Measurements from ENCODE around the gene LPP.

LPP gene

DNA sequence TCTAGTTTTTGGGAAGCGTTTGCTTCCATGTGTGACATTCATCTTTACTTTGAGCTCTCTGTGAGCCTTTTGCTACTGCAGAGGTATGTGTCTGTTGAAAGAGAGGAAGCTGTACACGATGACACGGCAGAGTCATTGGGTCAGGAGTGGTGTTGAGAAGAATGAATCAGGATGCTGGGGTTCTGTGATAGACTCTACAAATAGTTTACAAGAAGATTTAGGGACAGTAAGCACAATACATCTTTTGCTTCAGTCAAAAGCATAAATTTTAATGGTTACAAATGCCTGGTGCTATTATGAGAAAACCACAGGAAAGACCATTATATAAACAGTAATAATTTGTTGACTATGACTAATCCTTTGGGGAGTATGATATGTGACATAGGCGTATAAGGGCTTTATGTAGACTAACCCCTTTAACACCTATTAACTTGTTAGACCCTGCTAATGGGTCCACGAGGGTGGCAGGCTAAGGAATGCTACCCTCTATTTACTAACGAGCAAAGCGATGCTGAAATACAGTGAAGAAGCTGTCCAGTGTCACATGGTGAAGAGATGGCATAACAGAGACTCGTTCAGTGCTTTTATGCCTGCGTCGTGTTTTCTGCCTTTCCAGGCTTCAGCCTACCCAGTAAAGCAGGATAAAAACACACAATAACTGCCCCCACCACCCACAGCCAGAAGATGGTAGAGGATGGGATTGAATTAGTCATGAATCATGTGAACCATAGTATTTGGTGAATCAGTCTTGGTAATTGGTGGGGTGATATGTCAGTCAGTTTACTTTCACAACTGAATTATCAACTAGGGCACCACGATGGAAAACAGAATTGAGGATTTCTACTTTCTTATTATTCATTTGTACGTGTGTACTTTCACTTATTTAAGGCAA, 118.8 kb downstream of the LPP start:
- Histone ChIP-seq H3K9me3 (ENCODE audit: control insufficient read depth, insufficient read depth, low read length) (no peaks in the 10 kb centered on the region), H3K36me3 (ENCODE audit: insufficient read depth, low read length) (no peaks in the 10 kb centered on the region), H3K9ac (ENCODE audit: low read depth, low read length) (no peak overlapping the region), H3K4me1 (ENCODE audit: insufficient read depth, low read length) (peaks cover 26% of the 10 kb centered on the region)

GRCh38 chr3:188274249-188274915, 120.4 kb downstream of the LPP start:
- H3K36me3 ChIP-seq (ENCODE audit: insufficient read depth, low read length): no peaks in the 10 kb centered on the region
- H3K4me1 ChIP-seq (ENCODE audit: insufficient read depth, low read length): peaks cover 14% of the 10 kb centered on the region
- H3K9me3 ChIP-seq (ENCODE audit: control insufficient read depth, insufficient read depth, low read length): no peaks in the 10 kb centered on the region
- no peak overlapping the region for H3K9ac ChIP-seq (ENCODE audit: low read depth, low read length)

DNA sequence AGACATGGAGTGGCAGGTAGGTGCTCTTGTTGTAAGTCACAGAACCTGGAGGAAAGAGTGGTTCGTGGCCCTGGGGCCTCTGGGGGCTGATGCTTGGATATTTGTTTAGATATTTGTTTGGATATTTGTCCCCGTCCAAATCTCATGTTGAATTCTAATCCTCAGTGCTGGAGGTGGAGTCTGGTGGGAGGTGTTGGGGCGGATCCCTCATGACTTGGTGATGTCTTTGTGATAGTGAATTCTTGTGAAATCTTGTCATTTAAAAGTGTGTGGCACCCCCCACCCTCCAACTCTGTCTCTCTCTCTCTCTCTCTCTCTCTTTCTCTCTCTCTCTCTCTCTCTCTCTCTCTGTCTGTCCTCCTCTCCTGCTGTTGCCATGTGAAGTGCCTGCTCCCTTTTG, 122.4 kb downstream of the LPP start:
- H3K4me1 ChIP-seq (ENCODE audit: insufficient read depth, low read length): peaks cover 11% of the 10 kb centered on the region
- H3K36me3 ChIP-seq (ENCODE audit: insufficient read depth, low read length): no peaks in the 10 kb centered on the region; the same call in 1 of the 2 replicates
- no peak overlapping the region for H3K9ac ChIP-seq (ENCODE audit: low read depth, low read length)
- no peaks in the 10 kb centered on the region for H3K9me3 ChIP-seq (ENCODE audit: control insufficient read depth, insufficient read depth, low read length)

DNA sequence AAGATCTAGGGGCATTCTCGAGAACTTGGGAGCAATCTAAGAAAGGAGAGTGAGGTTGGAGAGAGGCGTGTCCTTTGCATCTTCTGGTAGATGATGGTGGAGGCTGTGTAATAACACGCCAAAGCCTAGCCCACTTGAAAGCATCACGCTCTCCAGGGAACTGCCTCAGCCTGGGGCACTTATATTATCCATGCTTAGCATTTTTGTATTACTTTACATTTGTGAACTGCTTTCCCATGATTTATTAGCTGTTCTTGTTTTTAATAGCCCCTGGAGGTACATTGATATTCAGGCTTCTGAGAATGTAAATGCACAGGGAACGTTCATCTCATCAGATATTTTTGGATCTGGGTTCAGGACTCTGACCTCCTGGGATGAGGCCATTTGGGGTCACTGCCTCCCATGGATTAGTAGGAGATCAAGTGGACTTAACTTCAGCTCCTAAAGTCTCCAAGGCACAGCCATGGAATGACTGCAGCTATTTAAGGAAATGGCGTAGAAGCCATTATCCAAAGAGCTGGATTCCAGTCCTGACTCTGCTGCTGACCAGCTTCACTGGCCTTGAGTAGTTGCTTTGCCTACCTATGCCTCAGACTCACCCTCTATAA, 124.9 kb downstream of the LPP start:
- Histone ChIP-seq H3K36me3 (ENCODE audit: insufficient read depth, low read length) (no peaks in the 10 kb centered on the region; the same call in 1 of the 2 replicates), H3K9ac (ENCODE audit: low read depth, low read length) (no peak overlapping the region), H3K9me3 (ENCODE audit: control insufficient read depth, insufficient read depth, low read length) (no peaks in the 10 kb centered on the region), H3K4me1 (ENCODE audit: insufficient read depth, low read length) (peaks cover 11% of the 10 kb centered on the region)

DNA sequence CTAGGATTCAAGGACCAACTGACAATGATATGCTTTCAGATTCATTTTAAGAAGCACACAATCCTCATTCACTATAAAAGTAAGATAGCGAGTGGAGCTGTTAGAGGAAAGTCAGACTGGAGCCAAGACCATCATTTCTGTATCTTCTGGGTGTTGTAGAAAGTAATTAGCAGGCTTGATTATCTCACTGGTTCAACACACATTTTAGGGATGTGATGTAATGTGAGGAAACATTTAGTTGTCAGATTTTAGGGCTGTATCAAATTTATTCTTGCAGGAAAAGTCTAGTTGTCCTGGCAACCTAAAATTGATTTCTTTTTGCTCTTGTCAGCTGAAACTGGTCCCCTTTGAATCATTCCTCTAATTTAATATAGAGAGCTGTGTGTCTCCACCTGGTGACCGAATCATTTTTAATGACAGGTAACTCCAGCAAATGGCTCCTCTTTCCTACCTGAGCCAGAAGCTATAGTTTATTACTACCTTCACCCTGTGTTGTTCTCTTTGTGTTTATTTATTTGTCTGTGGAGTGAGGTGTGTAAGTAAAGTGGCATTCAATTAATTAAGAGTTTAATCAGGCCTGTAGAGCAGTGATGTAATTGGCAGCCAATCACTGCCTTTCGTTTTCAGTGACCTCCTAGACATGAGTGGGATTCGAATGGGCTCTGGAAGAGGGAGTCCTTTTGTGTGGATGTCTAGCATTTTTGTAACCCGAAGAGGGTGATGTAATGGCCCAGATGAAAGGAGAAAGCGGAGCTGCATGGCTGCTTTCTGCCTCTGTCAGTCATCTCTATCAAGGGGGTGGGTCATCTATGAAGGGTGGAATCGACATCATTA, 125.8 kb downstream of the LPP start:
- Histone ChIP-seq H3K9ac (ENCODE audit: low read depth, low read length) (no peak overlapping the region), H3K9me3 (ENCODE audit: control insufficient read depth, insufficient read depth, low read length) (no peaks in the 10 kb centered on the region), H3K36me3 (ENCODE audit: insufficient read depth, low read length) (no peaks in the 10 kb centered on the region; the same call in 1 of the 2 replicates), H3K4me1 (ENCODE audit: insufficient read depth, low read length) (peaks cover 14% of the 10 kb centered on the region)

GRCh38 chr3:188280627-188281026, 126.7 kb downstream of the LPP start:
- Histone ChIP-seq H3K9me3 (ENCODE audit: control insufficient read depth, insufficient read depth, low read length) (no peaks in the 10 kb centered on the region), H3K9ac (ENCODE audit: low read depth, low read length) (no peak overlapping the region), H3K36me3 (ENCODE audit: insufficient read depth, low read length) (no peaks in the 10 kb centered on the region; the same call in 1 of the 2 replicates), H3K4me1 (ENCODE audit: insufficient read depth, low read length) (peaks cover 14% of the 10 kb centered on the region)

DNA sequence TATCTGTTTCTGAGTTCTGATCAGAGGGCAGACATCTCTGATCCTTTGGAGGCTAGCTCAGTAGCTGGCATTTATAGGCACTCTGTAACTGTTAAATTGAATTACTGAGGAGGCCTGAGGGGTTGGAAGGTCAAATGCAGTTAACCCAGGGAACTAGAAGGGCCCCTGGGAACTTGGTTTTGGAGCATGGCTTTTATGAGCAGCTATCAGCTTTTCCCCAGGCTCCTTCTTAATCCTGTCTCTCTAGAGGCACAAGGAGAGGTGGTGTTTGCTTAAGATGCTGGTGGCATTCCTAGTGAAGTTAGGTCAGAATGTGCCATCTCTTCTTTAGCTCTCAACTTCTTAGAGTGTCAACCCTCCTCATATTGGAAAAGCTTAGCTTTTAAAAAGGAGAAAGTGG, 128.9 kb downstream of the LPP start:
- Histone ChIP-seq H3K9ac (ENCODE audit: low read depth, low read length) (no peak overlapping the region), H3K36me3 (ENCODE audit: insufficient read depth, low read length) (no peaks in the 10 kb centered on the region; the same call in 1 of the 2 replicates), H3K9me3 (ENCODE audit: control insufficient read depth, insufficient read depth, low read length) (no peaks in the 10 kb centered on the region), H3K4me1 (ENCODE audit: insufficient read depth, low read length) (peaks cover 14% of the 10 kb centered on the region)

DNA sequence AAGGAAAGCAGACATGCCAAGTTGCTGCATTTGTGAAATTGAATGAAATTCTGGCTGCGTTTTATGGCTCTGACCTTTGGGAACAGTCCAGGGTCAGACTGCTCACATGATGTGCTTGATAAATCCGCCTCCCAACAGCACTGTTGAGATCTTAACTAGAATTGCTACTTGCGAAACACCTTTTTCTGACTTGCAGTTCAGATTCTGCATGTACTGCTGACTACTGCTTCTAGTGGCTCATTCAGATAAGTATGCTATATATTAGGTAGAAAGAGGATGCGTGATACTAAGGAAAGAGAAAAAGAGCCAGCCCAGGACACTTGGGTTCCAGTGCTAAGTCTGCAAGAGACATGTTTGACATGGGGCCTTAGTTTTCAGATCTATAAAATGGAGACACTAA, 129.4 kb downstream of the LPP start:
- H3K9me3 ChIP-seq (ENCODE audit: control insufficient read depth, insufficient read depth, low read length): no peaks in the 10 kb centered on the region
- peaks cover 14% of the 10 kb centered on the region for H3K4me1 ChIP-seq (ENCODE audit: insufficient read depth, low read length)
- H3K36me3 ChIP-seq (ENCODE audit: insufficient read depth, low read length): no peaks in the 10 kb centered on the region; the same call in 1 of the 2 replicates
- no peak overlapping the region for H3K9ac ChIP-seq (ENCODE audit: low read depth, low read length)

DNA sequence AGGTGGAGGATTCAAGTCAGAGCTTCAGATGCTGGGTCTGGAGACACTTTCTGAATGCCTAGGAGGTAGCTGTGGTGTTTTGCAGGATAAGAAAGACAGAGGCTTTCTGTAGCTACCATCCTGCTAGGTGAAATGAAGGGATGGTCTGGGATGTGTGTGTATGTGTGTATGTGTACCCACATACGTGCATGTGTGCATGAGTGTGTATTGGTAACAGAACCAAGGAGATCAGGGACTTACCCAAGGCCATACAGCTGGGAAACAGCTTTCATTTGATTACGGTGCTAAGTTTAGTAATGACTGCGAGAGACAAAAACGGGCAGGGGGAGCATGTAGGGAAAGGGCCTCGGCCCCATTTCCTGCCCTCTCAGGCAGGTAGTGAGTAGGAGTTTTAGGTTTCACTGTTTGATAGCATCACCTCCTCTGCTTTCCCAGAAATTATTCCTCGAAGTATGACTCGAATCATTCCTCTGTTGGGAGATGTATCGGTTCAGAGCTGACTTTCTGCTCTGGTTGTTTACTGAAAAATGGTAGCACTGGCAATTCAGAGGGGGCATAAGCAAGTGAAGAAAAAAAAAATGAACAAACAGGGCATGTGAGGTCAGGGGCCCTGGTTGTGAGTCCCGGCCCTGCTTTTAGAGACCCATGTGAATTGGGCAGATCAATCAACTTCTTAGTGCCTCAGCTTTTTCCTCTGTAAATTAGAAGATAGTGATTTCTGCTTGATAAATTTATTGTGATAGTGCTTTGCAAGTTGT, 130.7 kb downstream of the LPP start:
- no peaks in the 10 kb centered on the region for H3K9me3 ChIP-seq (ENCODE audit: control insufficient read depth, insufficient read depth, low read length)
- H3K9ac ChIP-seq (ENCODE audit: low read depth, low read length): no peak overlapping the region
- H3K36me3 ChIP-seq (ENCODE audit: insufficient read depth, low read length): no peaks in the 10 kb centered on the region; the same call in 1 of the 2 replicates
- peaks cover 9% of the 10 kb centered on the region for H3K4me1 ChIP-seq (ENCODE audit: insufficient read depth, low read length)

- H3K9me3 ChIP-seq (ENCODE audit: control insufficient read depth, insufficient read depth, low read length): no peaks in the 10 kb centered on the region
- no peak overlapping the region for H3K9ac ChIP-seq (ENCODE audit: low read depth, low read length)
- peaks cover 11% of the 10 kb centered on the region for H3K4me1 ChIP-seq (ENCODE audit: insufficient read depth, low read length)
- H3K36me3 ChIP-seq (ENCODE audit: insufficient read depth, low read length): no peaks in the 10 kb centered on the region
These were observed 132.1 kb downstream of the LPP start for GRCh38 chr3:188286087-188286513.

DNA sequence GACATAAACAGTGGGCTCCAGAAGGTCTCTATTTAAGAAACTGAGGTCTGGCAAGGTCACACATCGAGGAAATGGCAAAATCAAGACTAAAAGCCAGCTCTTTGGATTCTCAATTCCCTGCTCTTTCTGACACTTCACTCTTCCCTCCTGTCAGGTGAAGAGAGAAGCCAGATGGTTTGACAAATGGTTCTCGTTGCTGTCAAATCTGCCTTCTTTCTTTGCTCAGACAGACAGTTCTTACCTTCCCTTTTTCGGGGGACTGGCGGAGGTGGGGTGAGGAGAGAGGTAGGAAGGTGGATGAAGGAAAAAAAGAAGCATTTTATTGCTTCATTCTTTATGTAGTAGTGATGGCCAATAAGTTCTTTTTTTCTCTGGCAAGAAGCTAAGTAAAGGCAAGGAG, 133.4 kb downstream of the LPP start:
- Histone ChIP-seq H3K9ac (ENCODE audit: low read depth, low read length) (no peak overlapping the region), H3K4me1 (ENCODE audit: insufficient read depth, low read length) (peaks cover 11% of the 10 kb centered on the region), H3K9me3 (ENCODE audit: control insufficient read depth, insufficient read depth, low read length) (no peaks in the 10 kb centered on the region)

GRCh38 chr3:188287762-188288505, 134.0 kb downstream of the LPP start:
- Histone ChIP-seq H3K4me1 (ENCODE audit: insufficient read depth, low read length) (peaks cover 11% of the 10 kb centered on the region), H3K9ac (ENCODE audit: low read depth, low read length) (no peak overlapping the region), H3K36me3 (ENCODE audit: insufficient read depth, low read length) (no peaks in the 10 kb centered on the region), H3K9me3 (ENCODE audit: control insufficient read depth, insufficient read depth, low read length) (no peaks in the 10 kb centered on the region)

More for the DNA sequence above, 133.4 kb downstream of the LPP start:
- no peaks in the 10 kb centered on the region for H3K36me3 ChIP-seq (ENCODE audit: insufficient read depth, low read length)

DNA sequence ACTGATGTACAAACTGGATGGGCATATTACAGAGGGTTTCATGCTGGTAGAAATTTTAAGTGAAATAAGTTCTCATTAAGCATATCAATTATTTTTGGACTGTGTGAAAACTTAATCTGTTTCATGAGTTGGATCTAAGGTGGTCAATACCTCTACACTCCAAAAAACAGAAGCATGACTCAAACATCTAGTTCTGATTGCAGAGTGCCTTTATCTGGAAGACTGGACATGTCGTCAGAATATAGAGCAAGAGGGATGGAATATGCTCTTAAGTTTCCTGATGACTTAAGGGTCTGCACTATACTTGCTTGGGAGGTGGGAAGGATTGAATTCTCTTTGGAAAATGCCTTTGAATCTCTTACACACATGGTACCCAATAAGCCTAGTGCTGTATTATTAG, 138.3 kb downstream of the LPP start:
- H3K4me1 ChIP-seq (ENCODE audit: insufficient read depth, low read length): peaks cover 20% of the 10 kb centered on the region
- H3K9ac ChIP-seq (ENCODE audit: low read depth, low read length): no peak overlapping the region
- H3K36me3 ChIP-seq (ENCODE audit: insufficient read depth, low read length): no peaks in the 10 kb centered on the region

More for the DNA sequence above, 138.3 kb downstream of the LPP start:
- no peaks in the 10 kb centered on the region for H3K9me3 ChIP-seq (ENCODE audit: control insufficient read depth, insufficient read depth, low read length)
